Keratinocyte (primary cell): Measurements from ENCODE around the gene RBM10. TPM values are rescaled to one million over a fixed set of nuclear protein-coding genes. Genes with fewer than 3 reads are reported as not detected.

Experiments
- DNase-seq: peaks from one replicate; pipeline ENCODE4 v3.0.0-alpha.2; 2011; ENCODE audit warnings: low read depth, missing footprints, low spot score
- FAIRE-seq: peaks from 2 replicates; lab custom pipeline; 2011; peaks lifted over from hg19 to GRCh38; lab: Jason Lieb, UNC
- H2AFZ ChIP-seq: 2 replicates; pipeline ENCODE4 v1.6.0; 2012; ENCODE audit warnings: low read length, control low read depth, inconsistent platforms; ENCODE audit not compliant: control insufficient read depth
- H3K27ac ChIP-seq: 2 replicates; pipeline ENCODE4 v1.5.1; 2011; ENCODE audit warnings: low read length; ENCODE audit not compliant: control insufficient read depth, insufficient read depth
- H3K27me3 ChIP-seq: 3 replicates; pipeline ENCODE4 v1.6.0; 2011; ENCODE audit warnings: low read length; ENCODE audit not compliant: control insufficient read depth, insufficient read depth; ENCODE audit errors: extremely low read depth
- H3K36me3 ChIP-seq, 2 experiments: 2 replicates in 1 of 2; 3 replicates in 1 of 2; pipeline ENCODE4 v1.5.1; 2011; ENCODE audit warnings: low read length in 2 of 2, mild to moderate bottlenecking in 1 of 2; ENCODE audit not compliant: control insufficient read depth in 2 of 2, insufficient read depth in 2 of 2; ENCODE audit errors: extremely low read depth in 1 of 2
- H3K4me1 ChIP-seq: 3 replicates; pipeline ENCODE4 v1.5.1; 2011; ENCODE audit warnings: low read length; ENCODE audit not compliant: control insufficient read depth, insufficient read depth; ENCODE audit errors: extremely low read depth
- H3K4me2 ChIP-seq: 3 replicates; pipeline ENCODE4 v1.6.0; 2011; ENCODE audit warnings: low read depth, low read length; ENCODE audit not compliant: control insufficient read depth, insufficient read depth; ENCODE audit errors: extremely low read depth
- H3K4me3 ChIP-seq, 3 experiments: fragments of 200-600 bp in 1 of 3; sonication (generic) in 1 of 3; 2 replicates in 2 of 3; 3 replicates in 1 of 3; pipeline ENCODE4 v1.5.1; 2011 to 2016; ENCODE audit warnings: low read length in 3 of 3, mild to moderate bottlenecking in 3 of 3, control low read depth in 2 of 3, inconsistent platforms in 1 of 3, low read depth in 1 of 3, mixed read lengths in 1 of 3, mixed run types in 1 of 3, moderate library complexity in 1 of 3; ENCODE audit not compliant: control insufficient read depth in 2 of 3, insufficient read depth in 2 of 3; ENCODE audit errors: extremely low read depth in 1 of 3
- H3K79me2 ChIP-seq: 2 replicates; pipeline ENCODE4 v1.6.0; 2012; ENCODE audit warnings: low read length; ENCODE audit not compliant: control insufficient read depth, insufficient read depth
- H3K9ac ChIP-seq: 3 replicates; pipeline ENCODE4 v1.6.0; 2011; ENCODE audit warnings: low read length; ENCODE audit not compliant: control insufficient read depth, insufficient read depth; ENCODE audit errors: extremely low read depth
- H3K9me1 ChIP-seq: 3 replicates; pipeline ENCODE4 v1.6.0; 2011; ENCODE audit warnings: low read length; ENCODE audit not compliant: control insufficient read depth, insufficient read depth; ENCODE audit errors: extremely low read depth
- H3K9me3 ChIP-seq: 2 replicates; pipeline ENCODE4 v1.5.1; 2012; ENCODE audit warnings: low read depth, low read length; ENCODE audit not compliant: control insufficient read depth
- H4K20me1 ChIP-seq: 3 replicates; pipeline ENCODE4 v1.6.0; 2011; ENCODE audit warnings: low read length; ENCODE audit not compliant: control insufficient read depth, insufficient read depth; ENCODE audit errors: extremely low read depth
- CTCF ChIP-seq, 3 experiments: IDR thresholded peaks in 1 of 3; conservative IDR thresholded peaks in 1 of 3; optimal IDR thresholded peaks in 1 of 3; 2 replicates in 2 of 3; 3 replicates in 1 of 3; pipeline versions ENCODE3 to v1.5.1; 2011; ENCODE audit warnings: low read length in 3 of 3, mild to moderate bottlenecking in 3 of 3, moderate library complexity in 2 of 3, control low read depth in 1 of 3, inconsistent platforms in 1 of 3; ENCODE audit not compliant: insufficient read depth in 2 of 3; ENCODE audit errors: extremely low read depth in 1 of 3
- EZH2 ChIP-seq: IDR thresholded peaks from one replicate; pipeline ENCODE4 v1.6.1; 2012; ENCODE audit warnings: inconsistent platforms, mild to moderate bottlenecking, low read length, moderate library complexity
- dilution Hi-C: fragments of 300-500 bp; cut with MboI; formaldehyde crosslinking; loops from one replicate; pipeline ENCODE4 v1.7.0; 2020; ENCODE audit warnings: low sequenced_read_pairs; ENCODE audit not compliant: extremely low pct_ligation_motif_present
- polyA plus RNA-seq, 5 experiments: library from polyadenylated mRNA; depleted of rRNA in 3 of 5; stranded (reverse) in 3 of 5; stranded (forward) in 1 of 5; unstranded in 1 of 5; fragments of >200 nt; gene quantifications; 1 replicate in 1 of 5; 2 replicates in 3 of 5; 3 replicates in 1 of 5; pipeline versions ENCODE4 v1.2.1 to v1.2.3, GENCODE V29; 2011 to 2012; ENCODE audit warnings: missing spikeins in 2 of 5, low read depth in 1 of 5, low replicate concordance in 1 of 5

RBM10 gene
- polyA plus RNA-seq, 1 donor (not counting 4 experiments of a cell fraction or from before 2014, with no cell fraction given), result 10.8 TPM

- Histone ChIP-seq H3K27me3 (no peaks in the 10 kb centered on the region), H3K9me3 (no peaks in the 10 kb centered on the region), H3K4me2 (no peak overlapping the region), H3K79me2 (peaks cover 18% of the 10 kb centered on the region), H3K9me1 (no peaks in the 10 kb centered on the region), H3K27ac (no peak overlapping the region), H3K4me3 (no peak overlapping the region), H3K36me3 (no peaks in the 10 kb centered on the region), H4K20me1 (no peaks in the 10 kb centered on the region), H3K4me1 (no peaks in the 10 kb centered on the region), H2AFZ (no peak overlapping the region), H3K9ac (no peak overlapping the region)
- DNase-seq (no peak), FAIRE-seq (no peak)
- no peak for TF ChIP-seq EZH2
- no peak for TF ChIP-seq CTCF (optimal IDR thresholded peaks at IDR 0.05 in 1 of 3, IDR thresholded peaks at IDR 0.05 in 1 of 3, conservative IDR thresholded peaks at IDR 0.05 in 1 of 3; ENCODE audit: extremely low read depth in 1 of 3, insufficient read depth in 2 of 3, low read length in 3 of 3)
- dilution Hi-C loops, result no loop called here
These were observed 18.0 kb downstream of the RBM10 start for GRCh38 chrX:47162927-47163583.

- Histone ChIP-seq H3K9me1 (no peaks in the 10 kb centered on the region), H3K4me2 (no peak overlapping the region), H2AFZ (no peak overlapping the region), H3K79me2 (peaks cover 8% of the 10 kb centered on the region), H3K9me3 (no peaks in the 10 kb centered on the region), H3K9ac (no peak overlapping the region), H3K4me3 (no peak overlapping the region), H3K4me1 (no peaks in the 10 kb centered on the region), H3K27me3 (no peaks in the 10 kb centered on the region), H3K27ac (no peak overlapping the region), H4K20me1 (no peaks in the 10 kb centered on the region), H3K36me3 (peaks cover 0 to 2% of the 10 kb centered on the region in 2 experiments)
- DNase-seq, result no peak
- no peak for FAIRE-seq
- TF ChIP-seq EZH2 (no peak), CTCF (optimal IDR thresholded peaks at IDR 0.05 in 1 of 3, IDR thresholded peaks at IDR 0.05 in 1 of 3, conservative IDR thresholded peaks at IDR 0.05 in 1 of 3; ENCODE audit: extremely low read depth in 1 of 3, insufficient read depth in 2 of 3, low read length in 3 of 3) (no peak)
- dilution Hi-C loops, result no loop called here
These were observed 19.4 kb downstream of the RBM10 start for GRCh38 chrX:47164420-47164819.
